HG03060 (cell line): ENCODE results near the gene BOLA1.
"Not testable (repeated sequence)": the region's sequence is repeated elsewhere in the genome, so short reads cannot be mapped to it uniquely, and the experiment has no call there.

ENCODE experiments used
- ATAC-seq: cut with Tn5 transposase; IDR thresholded peaks from one replicate; pipeline ENCODE4 v1.9.1; 2021; ENCODE audit warnings: low read depth, moderate number of reproducible peaks; ENCODE audit not compliant: unreplicated experiment

The BOLA1 gene

GRCh38 chr1:149899460-149900284 is at the start of gene BOLA1:
BOLA1 (plus strand) TSS chr1:149899568; CDS start chr1:149900060, 492 bp downstream.
- no peak for ATAC-seq

GRCh38 chr1:149849947-149850360 is 49.4 kb upstream of the BOLA1 start:
- ATAC-seq = no peak

GRCh38 chr1:149850732-149851345 is 48.5 kb upstream of the BOLA1 start:
- ATAC-seq = peak; percentile 65

GRCh38 chr1:149851585-149852213 is 47.7 kb upstream of the BOLA1 start:
- not testable (repeated sequence) for ATAC-seq

- ATAC-seq = peak; percentile 22
Observed at GRCh38 chr1:149852263-149852662, 47.1 kb upstream of the BOLA1 start.

- not testable (repeated sequence) for ATAC-seq
Observed at GRCh38 chr1:149860271-149860670, 39.1 kb upstream of the BOLA1 start.

GRCh38 chr1:149860684-149861496 is 38.5 kb upstream of the BOLA1 start:
- ATAC-seq = peak; percentile 54

GRCh38 chr1:149861497-149862054 is 37.8 kb upstream of the BOLA1 start:
- not testable (repeated sequence) for ATAC-seq

GRCh38 chr1:149866887-149867286 is 32.5 kb upstream of the BOLA1 start:
- not testable (repeated sequence) for ATAC-seq

- not testable (repeated sequence) for ATAC-seq
Observed at GRCh38 chr1:149873060-149873459, 26.3 kb upstream of the BOLA1 start.

- no peak for ATAC-seq
Observed at GRCh38 chr1:149877211-149877946, 22.0 kb upstream of the BOLA1 start.

- no peak for ATAC-seq
Observed at GRCh38 chr1:149879556-149879955, 19.8 kb upstream of the BOLA1 start.

GRCh38 chr1:149881876-149882275 is 17.5 kb upstream of the BOLA1 start:
- no peak for ATAC-seq

GRCh38 chr1:149883598-149884247 is 15.6 kb upstream of the BOLA1 start:
- no peak for ATAC-seq

GRCh38 chr1:149884433-149885338 is 14.7 kb upstream of the BOLA1 start:
- ATAC-seq = no peak

GRCh38 chr1:149885339-149886120 is 13.8 kb upstream of the BOLA1 start:
- no peak for ATAC-seq

- not testable (repeated sequence) for ATAC-seq
Observed at GRCh38 chr1:149886121-149886395, 13.3 kb upstream of the BOLA1 start.
